ENCODE results near the gene CCDC85C. TPM values are rescaled to one million over a fixed set of nuclear protein-coding genes. Genes with fewer than 3 reads are reported as not detected.

The CCDC85C gene
- total RNA-seq, 1 donor from 2014 or later: 7.3 TPM

DNA sequence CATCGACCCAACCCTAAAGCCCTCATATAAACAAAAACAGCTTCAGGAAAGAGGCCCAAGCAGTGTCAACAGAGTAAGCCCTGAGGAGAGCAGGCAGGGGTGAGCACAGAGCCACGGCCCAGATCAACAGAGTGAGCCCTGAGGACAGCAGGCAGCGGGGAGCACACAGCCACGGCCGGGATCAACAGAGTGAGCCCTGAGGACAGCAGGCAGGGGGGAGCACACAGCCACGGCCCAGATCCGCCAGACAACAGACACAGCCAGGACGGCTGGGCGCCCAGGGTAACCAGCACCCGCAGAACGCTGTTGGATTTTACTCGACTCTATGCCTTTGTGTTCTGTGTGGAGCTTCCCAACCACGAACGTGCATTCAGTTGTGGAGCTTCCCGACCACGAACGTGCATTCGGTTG lies 15.0 kb downstream of the CCDC85C start:
- intact Hi-C loops (cut with micrococcal nuclease): no loop called here

DNA sequence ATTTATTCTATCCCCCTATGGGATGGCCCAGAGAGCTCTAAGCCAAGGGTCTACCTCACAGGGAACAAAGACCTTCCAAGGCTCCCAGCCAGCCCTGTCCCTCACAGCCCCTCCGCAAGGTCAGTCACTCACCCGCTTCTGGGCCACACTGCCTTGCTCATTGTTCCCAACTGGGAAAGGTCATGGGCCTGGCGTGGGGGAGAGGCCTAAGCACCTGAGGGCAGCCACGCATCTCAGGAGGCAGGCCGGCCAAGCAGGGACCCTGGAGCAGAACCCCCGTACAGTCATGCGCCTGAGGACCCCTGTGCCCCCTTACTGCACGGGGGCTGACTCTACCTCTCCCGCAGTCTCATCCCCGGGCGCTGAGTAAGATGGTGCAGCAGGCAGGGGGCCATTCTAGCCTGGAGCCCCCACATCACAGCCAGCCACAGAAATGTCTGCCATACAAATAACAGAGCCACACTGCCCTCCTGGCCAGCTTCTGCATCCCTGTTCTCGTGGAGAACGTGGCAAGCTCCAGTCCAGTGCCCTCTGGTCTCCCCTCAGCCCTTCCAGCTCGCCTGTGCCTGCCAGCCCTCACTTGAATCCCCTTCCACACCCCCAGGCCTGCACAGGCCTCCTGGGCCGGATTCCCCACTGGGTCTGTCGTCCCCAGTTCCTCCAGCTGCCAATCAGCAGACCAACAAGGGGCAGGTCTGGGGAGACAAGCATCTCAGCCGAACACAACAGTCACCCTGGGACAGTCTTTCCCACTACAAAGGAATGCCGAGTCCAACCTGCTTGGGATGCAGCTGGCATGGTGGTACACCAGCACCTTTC lies 16.3 kb downstream of the CCDC85C start:
- Mint-ChIP-seq H3K27ac (no peak overlapping the region), H3K4me3 (ENCODE audit: low read depth) (no peak overlapping the region), H3K4me1 (ENCODE audit: low read depth) (peaks cover 4% of the 10 kb centered on the region), H3K27me3 (ENCODE audit: low read depth) (no peaks in the 10 kb centered on the region), H3K9me3 (no peaks in the 10 kb centered on the region), H3K36me3 (ENCODE audit: low read depth) (no peaks in the 10 kb centered on the region)
- intact Hi-C loops (cut with micrococcal nuclease): no loop called here
- no peak for DNase-seq (ENCODE audit: low spot score)

More for the DNA sequence above, 15.0 kb downstream of the CCDC85C start:
- H3K36me3 Mint-ChIP-seq (ENCODE audit: low read depth): no peaks in the 10 kb centered on the region
- peaks cover 4% of the 10 kb centered on the region for H3K4me1 Mint-ChIP-seq (ENCODE audit: low read depth)
- no peak overlapping the region for H3K27ac Mint-ChIP-seq
- no peak overlapping the region for H3K4me3 Mint-ChIP-seq (ENCODE audit: low read depth)
- no peaks in the 10 kb centered on the region for H3K9me3 Mint-ChIP-seq
- H3K27me3 Mint-ChIP-seq (ENCODE audit: low read depth): no peaks in the 10 kb centered on the region
- DNase-seq (ENCODE audit: low spot score): no peak

DNA sequence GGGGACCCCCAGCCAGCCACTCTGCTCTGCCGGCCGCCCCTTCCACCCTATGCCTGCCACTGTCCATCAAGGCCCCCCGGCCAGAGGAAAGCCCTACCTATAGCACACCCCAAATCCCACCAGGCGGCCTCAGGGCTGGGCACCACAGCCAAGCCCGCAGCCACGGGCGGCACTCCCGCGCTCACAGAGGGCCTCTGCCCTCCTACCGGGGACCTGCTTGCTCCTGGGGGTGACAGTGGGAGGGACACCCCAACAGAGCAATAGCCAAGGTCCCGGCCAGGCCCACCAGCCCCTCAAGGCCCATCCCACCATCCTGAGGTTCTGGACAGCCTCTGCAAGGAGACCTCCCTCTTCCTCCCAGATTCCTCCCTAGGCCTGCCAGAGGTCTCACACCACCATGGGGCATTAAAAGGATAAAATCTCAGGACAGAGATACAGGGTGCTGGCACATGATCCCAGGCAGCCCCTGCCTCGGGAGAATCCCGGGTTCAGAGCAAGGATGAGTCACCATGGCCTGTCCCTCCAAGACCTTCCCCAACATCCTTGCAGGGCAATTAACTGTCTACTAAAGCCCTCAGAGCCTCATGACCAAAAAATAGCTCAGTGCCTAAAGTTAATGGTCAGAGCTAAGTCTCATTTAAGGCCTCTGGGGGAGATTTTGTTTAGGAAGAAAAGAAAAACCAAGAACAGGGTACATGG lies 17.1 kb downstream of the CCDC85C start:
- Mint-ChIP-seq H3K27me3 (ENCODE audit: low read depth) (no peaks in the 10 kb centered on the region), H3K27ac (no peak overlapping the region), H3K4me3 (ENCODE audit: low read depth) (no peak overlapping the region), H3K9me3 (no peaks in the 10 kb centered on the region), H3K4me1 (ENCODE audit: low read depth) (peaks cover 4% of the 10 kb centered on the region), H3K36me3 (ENCODE audit: low read depth) (no peaks in the 10 kb centered on the region)
- intact Hi-C loops (cut with micrococcal nuclease): no loop called here
- DNase-seq (ENCODE audit: low spot score): no peak

DNA sequence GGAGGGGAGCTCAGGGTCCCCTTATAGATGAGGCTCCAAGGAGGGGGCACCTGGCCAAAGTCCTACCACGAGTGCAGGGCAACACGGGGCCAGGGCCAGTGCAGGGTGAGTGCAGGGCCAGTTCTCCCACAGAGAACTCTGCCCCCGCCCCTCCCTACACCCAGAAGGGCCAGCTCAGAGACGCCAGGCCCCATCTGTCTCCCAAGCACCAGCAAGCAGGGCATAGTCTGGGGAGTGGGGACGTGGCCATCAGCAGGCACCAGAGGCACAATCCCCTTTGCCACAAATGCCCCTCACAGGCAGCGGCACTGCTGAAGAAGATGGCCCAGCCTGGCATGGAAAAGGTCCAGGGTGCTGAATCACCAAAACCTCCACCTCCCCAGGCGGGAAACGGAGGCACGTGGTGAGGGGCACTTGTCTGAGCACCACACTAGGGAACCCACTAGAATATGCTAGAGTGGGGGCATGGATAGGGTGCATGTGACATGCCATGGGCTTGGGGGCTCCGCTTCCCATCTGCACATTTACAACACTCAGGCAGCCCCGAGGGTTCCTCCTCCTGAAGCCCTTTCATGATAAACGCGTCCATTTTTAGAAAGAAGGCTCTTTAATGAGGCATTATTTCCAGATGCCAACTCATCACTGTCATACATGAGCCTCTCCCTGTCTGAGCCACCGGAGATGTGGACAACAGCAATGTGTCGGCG lies 17.8 kb downstream of the CCDC85C start:
- Mint-ChIP-seq H3K9me3 (no peaks in the 10 kb centered on the region), H3K4me3 (ENCODE audit: low read depth) (no peak overlapping the region), H3K4me1 (ENCODE audit: low read depth) (peaks cover 4% of the 10 kb centered on the region), H3K27ac (no peak overlapping the region), H3K27me3 (ENCODE audit: low read depth) (no peaks in the 10 kb centered on the region), H3K36me3 (ENCODE audit: low read depth) (no peaks in the 10 kb centered on the region)
- intact Hi-C loops (cut with micrococcal nuclease): no loop called here
- no peak for DNase-seq (ENCODE audit: low spot score)

DNA sequence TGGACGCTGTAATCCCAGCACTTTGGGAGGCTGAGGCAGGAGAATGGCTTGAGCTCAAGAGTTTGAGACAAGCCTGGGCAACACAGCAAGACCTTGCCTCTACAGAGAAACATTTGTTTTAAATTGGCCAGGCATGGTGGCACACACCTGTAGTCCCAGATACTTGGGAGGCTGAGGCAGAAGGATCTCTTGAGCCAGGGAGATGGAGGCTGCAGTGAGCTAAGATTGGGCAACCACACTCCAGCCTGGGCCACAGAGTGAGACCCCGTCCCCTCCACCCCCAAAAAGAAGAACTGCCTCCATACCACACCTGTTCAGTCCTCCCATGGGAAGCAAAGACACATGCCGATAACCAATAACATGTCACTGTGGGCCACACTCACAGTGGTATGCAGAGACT lies 19.2 kb downstream of the CCDC85C start:
- intact Hi-C loops (cut with micrococcal nuclease): no loop called here
- H3K27me3 Mint-ChIP-seq (ENCODE audit: low read depth): no peaks in the 10 kb centered on the region
- DNase-seq (ENCODE audit: low spot score): no peak
- peaks cover 4% of the 10 kb centered on the region for H3K4me1 Mint-ChIP-seq (ENCODE audit: low read depth)
- no peaks in the 10 kb centered on the region for H3K36me3 Mint-ChIP-seq (ENCODE audit: low read depth)
- no peak overlapping the region for H3K27ac Mint-ChIP-seq
- no peaks in the 10 kb centered on the region for H3K9me3 Mint-ChIP-seq
- no peak overlapping the region for H3K4me3 Mint-ChIP-seq (ENCODE audit: low read depth)

DNA sequence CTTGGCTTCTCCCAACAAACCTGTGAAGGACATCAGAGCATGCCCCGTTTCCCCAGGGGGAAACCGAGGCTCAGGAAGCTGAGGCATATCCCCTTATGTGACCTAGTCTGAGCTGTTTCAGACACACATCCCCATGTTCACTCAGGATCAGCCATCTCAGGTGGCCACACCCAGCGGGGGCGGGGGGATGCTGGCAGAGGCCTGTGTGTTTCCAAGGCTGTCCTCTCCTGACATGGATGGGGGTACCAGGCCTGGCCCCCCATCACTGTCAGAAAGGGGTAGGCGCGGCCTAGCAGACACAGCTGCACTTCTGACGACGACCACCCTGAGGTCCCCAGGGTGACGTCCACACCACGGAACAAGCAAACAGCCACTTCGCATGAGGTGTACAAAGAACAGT lies 22.1 kb downstream of the CCDC85C start:
- Mint-ChIP-seq H3K27ac (no peak overlapping the region), H3K4me3 (ENCODE audit: low read depth) (no peak overlapping the region), H3K4me1 (ENCODE audit: low read depth) (no peaks in the 10 kb centered on the region), H3K36me3 (ENCODE audit: low read depth) (no peaks in the 10 kb centered on the region), H3K27me3 (ENCODE audit: low read depth) (no peaks in the 10 kb centered on the region), H3K9me3 (no peaks in the 10 kb centered on the region)
- intact Hi-C loops (cut with micrococcal nuclease): no loop called here
- DNase-seq (ENCODE audit: low spot score): no peak

DNA sequence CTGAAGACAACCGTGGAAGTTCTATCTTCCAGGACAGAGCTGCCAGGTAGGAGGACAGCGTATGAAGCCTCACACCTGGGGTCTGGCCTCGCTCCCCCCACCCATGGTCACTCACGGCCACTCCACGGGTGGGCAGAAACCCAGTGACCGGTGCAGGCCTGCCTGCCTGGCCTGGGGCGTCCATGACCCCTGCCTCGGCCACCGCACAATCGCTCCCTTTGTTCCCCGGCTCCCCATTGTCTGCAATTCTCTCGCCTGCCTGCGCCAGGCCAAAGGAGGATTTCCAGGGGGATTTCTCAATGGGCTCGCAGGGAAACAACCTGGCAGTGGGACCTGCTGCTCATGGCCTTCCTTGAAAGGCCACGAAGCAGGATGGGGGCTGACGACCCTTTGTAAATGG lies 22.6 kb downstream of the CCDC85C start:
- Mint-ChIP-seq H3K27me3 (ENCODE audit: low read depth) (no peaks in the 10 kb centered on the region), H3K4me1 (ENCODE audit: low read depth) (no peaks in the 10 kb centered on the region)
- DNase-seq (ENCODE audit: low spot score): no peak

DNA sequence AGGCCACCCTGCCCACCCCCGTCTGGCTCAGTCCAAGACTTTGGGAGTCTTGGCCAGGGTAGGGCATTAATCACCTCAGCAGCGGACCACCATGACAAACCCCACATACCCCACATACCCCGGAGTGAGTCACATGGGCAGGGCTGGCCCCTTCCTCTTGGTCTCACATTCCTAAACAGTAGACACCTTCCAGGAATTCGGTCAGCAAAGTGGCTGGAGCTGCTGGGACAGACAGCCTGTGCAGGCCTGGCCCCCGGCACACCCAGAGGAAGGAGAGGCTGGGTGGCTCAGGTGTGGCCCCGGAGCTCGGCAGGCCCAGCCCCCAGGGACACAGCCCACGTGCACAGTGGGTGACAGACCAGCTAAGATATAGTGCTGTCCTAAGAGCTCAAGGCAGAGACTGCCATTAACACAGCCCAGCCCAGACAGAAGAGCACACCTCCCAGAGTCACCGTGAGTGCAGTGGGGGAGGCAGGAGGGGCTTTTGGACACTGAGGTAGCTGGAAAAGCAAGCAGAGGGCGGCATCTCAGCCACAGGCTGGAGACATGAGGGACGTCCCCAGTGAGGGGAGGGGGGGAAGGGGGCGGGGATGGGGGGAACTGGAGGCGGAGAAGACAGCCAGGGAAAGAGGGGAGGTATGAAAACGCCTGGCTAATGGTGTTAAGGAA lies 24.0 kb downstream of the CCDC85C start:
- DNase-seq (ENCODE audit: low spot score): no peak
- no peaks in the 10 kb centered on the region for H3K9me3 Mint-ChIP-seq
- no peaks in the 10 kb centered on the region for H3K27me3 Mint-ChIP-seq (ENCODE audit: low read depth)
- H3K4me1 Mint-ChIP-seq (ENCODE audit: low read depth): peaks cover 2% of the 10 kb centered on the region
- H3K36me3 Mint-ChIP-seq (ENCODE audit: low read depth): no peaks in the 10 kb centered on the region
- intact Hi-C loops (cut with micrococcal nuclease): no loop called here
- no peak overlapping the region for H3K4me3 Mint-ChIP-seq (ENCODE audit: low read depth)
- no peak overlapping the region for H3K27ac Mint-ChIP-seq

More for the DNA sequence above, 22.6 kb downstream of the CCDC85C start:
- no peaks in the 10 kb centered on the region for H3K36me3 Mint-ChIP-seq (ENCODE audit: low read depth)
- H3K4me3 Mint-ChIP-seq (ENCODE audit: low read depth): no peak overlapping the region
- H3K27ac Mint-ChIP-seq: no peak overlapping the region
- no peaks in the 10 kb centered on the region for H3K9me3 Mint-ChIP-seq
- intact Hi-C loops (cut with micrococcal nuclease): no loop called here

DNA sequence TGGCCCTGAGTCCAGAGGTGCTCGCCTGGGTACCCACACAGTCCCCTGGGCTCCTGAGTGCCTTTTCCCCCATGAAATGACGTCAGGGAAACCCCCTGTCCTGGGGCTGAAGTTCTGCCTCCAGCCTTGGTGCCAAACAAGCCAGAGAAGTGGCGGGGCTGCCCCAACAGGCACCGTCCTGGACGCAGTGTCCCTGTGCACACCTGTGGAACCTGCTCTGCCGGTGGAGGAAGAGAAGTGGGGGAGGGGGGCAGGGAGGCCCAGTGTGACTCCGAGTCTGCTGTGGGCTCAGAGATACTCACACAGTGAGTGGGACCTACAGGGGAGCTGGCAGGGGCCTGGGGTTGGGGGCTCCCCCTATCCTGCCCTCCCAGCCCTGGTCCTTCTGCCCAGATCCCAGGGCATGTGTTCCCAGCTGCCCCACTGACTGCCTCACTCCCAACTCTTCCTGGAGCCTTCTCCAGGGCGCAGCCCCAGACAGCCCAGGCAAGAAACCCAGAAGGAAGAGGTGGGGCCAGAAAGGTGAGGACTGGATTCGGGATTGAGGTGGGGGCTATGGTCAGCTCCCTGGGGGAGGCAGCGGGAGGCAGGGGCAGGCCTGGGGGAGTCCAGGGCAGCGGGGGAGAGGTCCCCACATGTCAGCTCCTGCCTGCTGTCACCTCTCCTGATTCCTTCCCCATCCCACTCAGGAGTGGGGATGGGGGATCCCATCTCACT lies 24.7 kb downstream of the CCDC85C start:
- no peak for DNase-seq (ENCODE audit: low spot score)
- H3K4me1 Mint-ChIP-seq (ENCODE audit: low read depth): peaks cover 2% of the 10 kb centered on the region
- no peak overlapping the region for H3K27ac Mint-ChIP-seq
- no peaks in the 10 kb centered on the region for H3K36me3 Mint-ChIP-seq (ENCODE audit: low read depth)
- no peaks in the 10 kb centered on the region for H3K27me3 Mint-ChIP-seq (ENCODE audit: low read depth)
- intact Hi-C loops (cut with micrococcal nuclease): no loop called here
- H3K4me3 Mint-ChIP-seq (ENCODE audit: low read depth): no peak overlapping the region
- H3K9me3 Mint-ChIP-seq: no peaks in the 10 kb centered on the region

DNA sequence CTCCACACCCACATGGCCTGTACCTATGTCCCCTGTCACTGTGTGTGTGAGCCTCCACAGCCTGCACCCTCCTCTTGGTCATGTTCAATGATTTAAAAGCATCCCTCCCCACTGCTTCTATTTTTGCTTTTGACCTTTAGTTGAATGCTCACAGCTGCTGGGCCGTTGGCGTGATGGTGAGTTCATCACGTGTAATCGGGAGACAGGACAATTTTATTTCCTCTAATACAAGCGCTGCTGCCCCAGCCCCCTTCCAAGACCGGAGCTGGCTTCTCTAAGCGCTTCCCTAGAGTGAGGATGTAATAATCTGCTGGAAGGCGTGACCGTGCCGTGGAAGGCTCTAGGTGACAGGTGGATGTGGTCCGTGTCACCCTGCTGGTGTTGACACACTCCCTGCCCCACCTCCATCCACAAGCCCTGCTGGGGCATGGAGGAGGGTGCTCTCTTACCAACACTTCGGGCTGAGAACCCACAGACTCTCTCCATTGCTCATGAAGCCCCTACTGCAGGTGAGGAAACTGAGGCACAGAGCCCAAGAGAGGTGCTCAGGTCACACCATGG lies 25.4 kb downstream of the CCDC85C start:
- H3K4me3 Mint-ChIP-seq (ENCODE audit: low read depth): no peak overlapping the region
- no peaks in the 10 kb centered on the region for H3K9me3 Mint-ChIP-seq

DNA sequence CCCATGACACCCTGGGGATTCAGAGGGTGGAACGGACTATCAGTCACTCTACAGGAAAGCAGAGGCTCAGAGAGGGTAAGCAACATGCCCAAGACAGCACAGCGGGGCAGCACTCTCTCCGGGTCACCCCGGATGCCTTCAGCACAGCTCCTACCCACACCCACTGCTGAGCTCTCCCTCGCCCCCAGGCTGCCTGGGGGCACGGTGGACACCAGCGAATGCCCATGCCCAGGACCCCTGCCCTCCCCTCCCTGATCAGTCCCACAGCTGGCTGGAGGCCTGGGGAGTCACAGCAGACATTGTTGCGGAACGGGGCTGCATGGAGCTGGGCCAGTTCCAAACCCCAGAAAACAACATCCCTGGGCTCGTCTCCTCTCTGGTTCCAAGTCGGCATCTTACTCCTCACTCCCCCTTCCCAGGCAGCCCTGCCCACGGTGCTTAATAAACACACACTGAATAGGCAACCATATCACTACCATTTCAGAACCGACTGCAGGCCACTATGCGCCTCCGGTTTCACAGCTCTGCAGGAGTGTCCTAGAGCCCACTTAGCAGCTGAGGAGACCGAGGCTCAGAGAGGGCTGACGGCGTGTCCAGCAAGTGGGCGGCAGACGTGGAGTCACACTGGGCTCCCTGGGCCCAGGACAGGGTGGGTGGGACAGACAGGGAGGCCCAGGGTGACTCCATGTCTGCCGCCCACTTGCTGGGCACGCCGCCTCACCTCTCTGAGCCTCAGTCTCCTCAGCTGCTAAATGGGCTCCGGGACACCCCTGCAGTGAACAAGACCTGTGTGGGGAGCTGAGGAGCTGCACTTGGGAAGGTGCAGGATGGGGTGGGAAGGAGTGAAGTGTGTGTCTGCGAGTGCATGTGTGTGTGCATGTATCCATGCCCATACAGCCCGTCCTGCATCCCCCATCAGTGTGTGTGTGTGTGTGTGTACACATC lies 27.0 kb downstream of the CCDC85C start:
- Mint-ChIP-seq H3K27ac (no peak overlapping the region), H3K36me3 (ENCODE audit: low read depth) (no peaks in the 10 kb centered on the region), H3K9me3 (no peaks in the 10 kb centered on the region), H3K4me3 (ENCODE audit: low read depth) (no peak overlapping the region), H3K4me1 (ENCODE audit: low read depth) (peaks cover 2% of the 10 kb centered on the region), H3K27me3 (ENCODE audit: low read depth) (no peaks in the 10 kb centered on the region)
- DNase-seq (ENCODE audit: low spot score): no peak
- intact Hi-C loops (cut with micrococcal nuclease): no loop called here

More for the DNA sequence above, 25.4 kb downstream of the CCDC85C start:
- peaks cover 2% of the 10 kb centered on the region for H3K4me1 Mint-ChIP-seq (ENCODE audit: low read depth)
- intact Hi-C loops (cut with micrococcal nuclease): no loop called here
- no peak for DNase-seq (ENCODE audit: low spot score)
- no peaks in the 10 kb centered on the region for H3K27me3 Mint-ChIP-seq (ENCODE audit: low read depth)
- H3K27ac Mint-ChIP-seq: no peak overlapping the region
- H3K36me3 Mint-ChIP-seq (ENCODE audit: low read depth): no peaks in the 10 kb centered on the region

Data from activated T-helper 2 cell treated with anti-CD3 and anti-CD28 coated beads, Interferon-gamma antibody, Interleukin-2, Interleukin-4, amounts not matched to agents 10 μg/mL and 5 μg/mL and 100 μg/mL, durations not matched to agents 14 hours and 24 hours and 36 hours (primary cell).